GM18508 (cell line): ENCODE measurements around the gene RD3L.

ENCODE experiments used
- ATAC-seq: cut with Tn5 transposase; IDR thresholded peaks from one replicate; pipeline ENCODE4 v1.9.1; 2021; ENCODE audit warnings: moderate number of reproducible peaks; ENCODE audit not compliant: insufficient read depth, unreplicated experiment

Gene RD3L

GRCh38 chr14:103897075-103897947, 45.0 kb downstream of the RD3L start:
- ATAC-seq, result no peak

- ATAC-seq, result no peak
These were observed 45.8 kb downstream of the RD3L start for GRCh38 chr14:103896578-103896977.

GRCh38 chr14:103894723-103895059, 47.6 kb downstream of the RD3L start:
- no peak for ATAC-seq

- ATAC-seq, result no peak
These were observed 48.2 kb downstream of the RD3L start for GRCh38 chr14:103894034-103894722.

- no peak for ATAC-seq
These were observed 50.1 kb downstream of the RD3L start for GRCh38 chr14:103892247-103892646.

- ATAC-seq, result no peak
These were observed 50.6 kb downstream of the RD3L start for GRCh38 chr14:103891667-103892215.

- ATAC-seq, result no peak
These were observed 51.3 kb downstream of the RD3L start for GRCh38 chr14:103890821-103891666.
